NCI-H1092 (cell line): Measurements from ENCODE around the gene CACNA2D4.

Experiments
- DNase-seq: peaks from one replicate; lab custom pipeline; 2025; lab: John Stamatoyannopoulos, UW

Gene CACNA2D4

GRCh38 chr12:1934831-1935230 lies 16.4 kb upstream of the CACNA2D4 start:
- DNase-seq = no peak

GRCh38 chr12:1934068-1934467 lies 15.6 kb upstream of the CACNA2D4 start:
- no peak for DNase-seq

GRCh38 chr12:1933342-1934051 lies 15.0 kb upstream of the CACNA2D4 start:
- no peak for DNase-seq

GRCh38 chr12:1932264-1932777 lies 13.9 kb upstream of the CACNA2D4 start:
- peak; percentile 56 for DNase-seq

GRCh38 chr12:1931642-1932041 lies 13.2 kb upstream of the CACNA2D4 start:
- no peak for DNase-seq

GRCh38 chr12:1930803-1931597 lies 12.5 kb upstream of the CACNA2D4 start:
- DNase-seq = no peak

GRCh38 chr12:1929985-1930802 lies 11.7 kb upstream of the CACNA2D4 start:
- DNase-seq = no peak

- DNase-seq = no peak
Measured at GRCh38 chr12:1929241-1929984, 11.0 kb upstream of the CACNA2D4 start.

GRCh38 chr12:1928439-1929121 lies 10.1 kb upstream of the CACNA2D4 start:
- no peak for DNase-seq

- DNase-seq = no peak
Measured at GRCh38 chr12:1927751-1928351, 9.4 kb upstream of the CACNA2D4 start.

- DNase-seq = no peak
Measured at GRCh38 chr12:1927051-1927680, 8.7 kb upstream of the CACNA2D4 start.

- no peak for DNase-seq
Measured at GRCh38 chr12:1926251-1926657, 7.8 kb upstream of the CACNA2D4 start.

GRCh38 chr12:1925684-1926006 lies 7.2 kb upstream of the CACNA2D4 start:
- DNase-seq = no peak

- DNase-seq = no peak
Measured at GRCh38 chr12:1924996-1925683, 6.7 kb upstream of the CACNA2D4 start.

- DNase-seq = no peak
Measured at GRCh38 chr12:1922985-1923384, 4.5 kb upstream of the CACNA2D4 start.

- DNase-seq = no peak
Measured at GRCh38 chr12:1922075-1922709, 3.7 kb upstream of the CACNA2D4 start.

GRCh38 chr12:1920971-1921370 lies 2.5 kb upstream of the CACNA2D4 start:
- no peak for DNase-seq

GRCh38 chr12:1920436-1920835 lies 2.0 kb upstream of the CACNA2D4 start:
- DNase-seq = no peak

GRCh38 chr12:1919763-1920162 lies 1.3 kb upstream of the CACNA2D4 start:
- no peak for DNase-seq
